Hematopoietic multipotent progenitor cell treated with erythropoietin and hydrocortisone succinate and interleukin-3 and kit ligand, for 17 days (in vitro differentiated cells): ENCODE data around the gene MAP7.
"Not testable (repeated sequence)": the region's sequence is repeated elsewhere in the genome, so short reads cannot be mapped to it uniquely, and the experiment has no call there.

Experiments
- DNase-seq: peaks from one replicate; pipeline ENCODE4 v3.0.0-alpha.2; 2015; ENCODE audit warnings: low spot score

The MAP7 gene

DNA sequence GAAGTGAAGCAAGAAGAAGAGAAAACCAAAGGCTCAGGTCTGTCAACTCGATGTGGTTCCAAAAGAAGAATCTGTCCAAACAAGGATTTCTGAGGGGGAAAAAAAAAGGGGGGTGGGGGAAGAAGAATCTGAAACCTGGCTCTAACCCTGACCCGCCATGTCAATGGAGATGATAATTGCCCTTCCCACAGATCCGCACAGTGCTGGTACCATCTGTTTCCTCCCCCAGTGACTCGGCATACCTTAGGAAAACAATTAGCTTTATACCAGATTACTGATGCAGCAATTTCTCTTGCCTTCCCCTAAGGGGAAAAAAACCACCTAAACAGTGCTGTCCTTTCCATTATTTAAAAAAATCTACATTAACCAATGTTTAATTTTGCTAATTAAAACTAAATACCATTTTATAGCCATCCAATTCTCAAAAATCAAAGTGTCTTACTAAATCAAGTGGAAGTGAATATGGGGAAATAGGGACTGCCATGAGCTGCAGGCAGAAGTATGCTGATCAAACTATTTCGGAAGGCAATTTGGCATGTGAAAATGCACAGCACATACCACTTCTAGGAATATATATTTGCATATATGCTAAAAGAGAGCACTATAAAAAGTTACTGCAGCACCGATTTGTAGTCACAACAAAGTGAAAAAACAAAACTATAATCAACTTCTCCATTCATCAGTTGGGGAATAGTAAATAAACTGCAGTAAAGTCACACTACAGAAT, 46.8 kb downstream of the MAP7 start:
- no peak for DNase-seq

DNA sequence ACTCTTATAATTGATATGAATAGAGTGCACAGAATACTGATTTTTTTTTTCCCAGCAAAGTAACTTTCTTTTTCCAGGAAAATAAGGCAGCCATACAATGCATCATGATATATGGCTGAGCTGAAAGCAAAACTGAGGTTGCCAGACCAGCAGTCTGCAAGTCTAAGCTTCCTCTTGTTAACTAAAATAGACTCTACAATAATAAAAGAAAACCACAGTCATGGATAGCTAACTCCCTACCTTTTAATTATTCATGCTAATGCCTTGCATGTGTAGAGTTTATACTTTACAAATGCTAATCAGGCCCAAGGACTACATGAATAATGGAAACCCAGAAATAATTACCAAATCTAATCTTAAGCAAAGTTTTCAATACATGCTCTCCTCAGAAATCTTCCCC, 47.4 kb downstream of the MAP7 start:
- no peak for DNase-seq

DNA sequence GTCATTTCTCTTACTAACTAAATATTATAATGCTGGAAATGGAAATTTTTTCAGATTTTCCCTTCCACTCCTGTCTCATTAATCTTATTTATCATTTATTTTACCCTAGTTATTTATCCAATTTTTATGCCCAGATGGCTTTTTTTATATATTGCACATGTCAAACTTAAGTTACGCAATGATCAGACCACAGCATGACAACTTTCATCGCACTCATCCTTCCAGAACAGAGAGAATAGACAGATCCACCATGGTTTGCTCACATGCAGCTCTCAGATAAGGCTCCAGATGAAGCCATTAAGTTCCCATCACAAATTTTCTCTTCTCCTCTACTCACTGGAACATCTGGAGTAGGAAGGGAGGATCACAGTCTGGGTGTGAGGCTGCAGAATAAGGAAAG, 48.7 kb downstream of the MAP7 start:
- no peak for DNase-seq

DNA sequence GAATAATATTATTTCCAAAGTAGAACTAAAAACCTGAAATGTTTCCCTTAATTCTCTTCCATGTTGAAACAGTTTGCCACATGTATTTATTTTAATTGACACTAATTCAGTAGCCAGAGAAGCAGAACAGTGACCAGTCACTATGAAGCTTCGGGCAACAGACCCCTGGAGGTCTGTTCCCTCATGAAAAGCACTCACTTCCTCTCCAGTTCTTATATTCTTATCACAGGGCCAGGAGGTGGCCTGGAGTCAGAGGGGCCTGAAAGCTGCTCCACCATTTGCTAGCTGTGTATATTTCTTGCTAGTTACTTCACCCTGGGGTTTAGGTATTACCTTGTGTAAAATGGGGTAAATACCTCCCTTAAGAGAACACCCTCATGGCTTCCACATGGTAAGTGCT, 49.1 kb downstream of the MAP7 start:
- no peak for DNase-seq

GRCh38 chr6:136500414-136500813, 49.8 kb downstream of the MAP7 start:
- no peak for DNase-seq

GRCh38 chr6:136499370-136499769, 50.9 kb downstream of the MAP7 start:
- DNase-seq, result no peak

GRCh38 chr6:136496449-136496848, 53.8 kb downstream of the MAP7 start:
- DNase-seq, result not testable (repeated sequence)

GRCh38 chr6:136494710-136495109, 55.5 kb downstream of the MAP7 start:
- no peak for DNase-seq

GRCh38 chr6:136494059-136494458, 56.2 kb downstream of the MAP7 start:
- no peak for DNase-seq

DNA sequence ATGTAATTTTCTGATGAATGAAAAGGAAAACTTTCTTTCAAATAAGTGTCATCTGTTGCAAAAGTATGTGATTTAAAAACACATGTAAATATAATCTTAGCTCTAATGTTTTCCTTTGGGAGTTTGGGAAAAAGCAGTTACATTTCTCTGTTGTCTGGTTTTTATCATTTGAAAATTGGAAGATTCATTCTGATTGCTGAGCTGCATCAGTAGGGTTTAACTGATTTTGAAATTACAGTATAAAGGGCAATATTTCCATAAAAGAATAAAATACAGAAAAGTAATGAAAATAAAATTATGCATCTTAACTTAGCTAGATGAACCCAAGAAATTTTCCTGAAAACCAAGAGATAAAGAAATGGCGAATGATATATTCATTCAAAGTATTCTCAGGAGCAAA, 57.8 kb downstream of the MAP7 start:
- no peak for DNase-seq

DNA sequence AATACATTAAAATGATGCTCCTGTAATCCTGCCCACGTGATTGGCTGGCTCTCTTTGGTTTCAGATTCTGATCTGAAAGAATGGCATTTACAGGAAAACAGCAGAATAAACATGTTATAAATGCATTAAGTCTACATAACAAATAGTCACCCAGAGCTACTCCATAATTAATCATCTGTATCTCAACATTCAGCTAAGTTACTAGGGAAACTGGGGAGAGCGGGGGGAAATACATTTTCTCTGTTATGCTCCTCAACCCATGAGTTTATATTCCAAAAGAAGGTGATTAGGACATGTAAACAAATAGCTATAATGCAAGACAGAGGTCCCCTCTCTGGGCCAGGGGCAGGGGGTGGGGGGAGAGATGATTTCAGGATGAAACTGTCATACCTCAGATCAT, 58.5 kb downstream of the MAP7 start:
- no peak for DNase-seq

DNA sequence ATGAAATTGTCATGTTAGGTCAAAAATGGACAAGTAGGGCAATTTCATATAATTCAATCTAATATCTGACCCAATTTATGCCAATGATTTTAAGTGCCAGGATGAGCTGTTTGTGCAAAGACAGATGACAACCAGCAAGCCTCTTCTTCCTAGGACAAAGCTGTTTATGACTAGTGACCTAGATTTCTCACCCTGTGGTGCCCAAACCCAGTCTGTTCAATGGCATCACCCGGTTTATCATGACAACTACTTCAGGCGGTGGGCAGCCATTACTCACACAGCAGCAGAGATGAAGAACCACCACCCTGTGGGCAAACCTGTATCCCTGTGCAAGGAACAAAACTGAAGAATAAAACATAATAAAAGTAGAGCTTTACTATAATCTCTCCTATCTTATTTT, 59.0 kb downstream of the MAP7 start:
- no peak for DNase-seq

DNA sequence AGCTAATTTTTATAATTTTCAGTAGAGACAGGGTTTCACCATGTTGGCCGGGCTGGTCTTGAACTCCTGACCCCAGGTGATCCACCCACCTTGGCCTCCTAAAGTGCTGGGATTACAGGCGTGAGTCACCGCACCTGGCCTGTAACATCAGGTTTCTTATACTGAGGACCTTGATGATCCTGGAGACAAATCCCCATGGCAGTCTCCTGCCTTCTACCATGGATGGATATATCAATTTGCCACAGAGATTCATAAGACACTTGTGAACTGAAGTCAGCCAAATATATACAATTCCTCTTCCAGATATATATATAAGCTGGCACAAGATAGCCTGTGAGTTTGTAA, 60.6 kb downstream of the MAP7 start:
- not testable (repeated sequence) for DNase-seq

DNA sequence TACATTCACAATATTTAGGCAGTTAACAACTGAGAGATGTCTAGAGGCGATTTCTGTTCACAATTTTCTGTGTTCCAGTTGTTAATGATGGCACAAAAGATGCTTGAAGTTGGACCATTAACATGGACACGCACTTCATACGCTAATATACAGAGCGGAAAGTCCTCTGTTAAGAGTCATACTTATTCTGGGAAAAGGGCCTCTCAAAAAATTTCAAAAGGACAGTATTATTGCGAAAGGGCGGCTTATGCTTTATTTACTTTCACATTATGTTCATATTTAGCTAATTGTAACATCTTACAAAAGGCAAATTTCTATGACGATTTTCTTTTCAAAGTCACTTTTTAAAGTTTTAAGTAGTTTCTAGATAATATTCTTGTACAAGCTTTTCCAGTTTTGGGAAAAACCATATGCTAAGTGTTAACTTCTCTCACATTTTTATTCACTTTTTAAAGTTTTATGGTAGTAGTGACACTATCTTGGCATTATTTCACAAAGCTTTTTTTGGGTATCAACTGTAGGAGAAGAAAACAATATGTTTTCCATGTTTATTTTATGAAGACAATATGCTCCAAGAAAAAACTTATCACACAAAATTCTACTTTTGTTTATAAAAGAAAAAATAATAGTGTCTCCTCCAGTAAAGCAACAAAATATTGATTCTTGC, 62.3 kb downstream of the MAP7 start:
- DNase-seq, result no peak

GRCh38 chr6:136486357-136486756, 63.9 kb downstream of the MAP7 start:
- no peak for DNase-seq

- no peak for DNase-seq
Measured at GRCh38 chr6:136483906-136484305, 66.3 kb downstream of the MAP7 start.

- DNase-seq, result not testable (repeated sequence)
Measured at GRCh38 chr6:136483005-136483404, 67.2 kb downstream of the MAP7 start.

DNA sequence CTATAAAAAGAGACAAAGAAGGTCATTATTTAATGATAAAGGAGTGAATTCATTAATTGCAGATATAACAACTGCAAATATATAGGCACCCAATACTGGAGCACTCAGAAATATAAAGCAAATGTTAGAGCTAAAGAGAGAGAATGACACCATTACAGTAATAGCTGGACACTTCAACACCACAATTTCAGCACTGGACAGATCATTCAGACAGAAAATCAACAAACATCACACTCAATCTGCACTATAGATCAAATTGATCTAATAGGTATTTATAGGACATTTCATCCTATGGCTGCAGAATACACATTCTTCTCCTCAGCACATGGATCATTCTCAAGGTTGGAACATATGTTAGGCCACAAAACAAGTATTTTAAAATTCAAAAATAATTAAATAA, 72.7 kb downstream of the MAP7 start:
- DNase-seq, result no peak

DNA sequence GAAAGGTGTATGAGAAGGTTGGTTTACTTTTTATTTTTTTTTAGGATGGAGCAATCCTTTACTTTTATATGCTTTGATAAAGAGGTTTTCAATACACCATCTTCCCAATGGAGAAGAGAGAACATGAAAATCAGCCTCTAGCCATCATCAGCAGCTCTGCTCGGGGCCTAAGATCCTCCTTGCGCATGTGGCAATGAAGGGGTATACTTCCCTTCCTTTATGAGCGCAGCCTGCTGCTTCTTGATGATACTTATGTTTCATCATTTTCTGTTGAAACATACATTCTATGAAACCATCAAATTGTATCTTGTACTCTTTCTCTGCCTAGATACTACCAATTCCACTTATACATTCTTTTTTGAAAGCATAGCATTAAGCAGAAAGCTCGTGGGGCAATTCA, 74.5 kb downstream of the MAP7 start:
- DNase-seq, result no peak

- DNase-seq, result no peak
Measured at GRCh38 chr6:136474241-136474640, 76.0 kb downstream of the MAP7 start.

GRCh38 chr6:136471922-136472321, 78.3 kb downstream of the MAP7 start:
- DNase-seq, result no peak

- DNase-seq, result no peak
Measured at GRCh38 chr6:136471372-136471771, 78.8 kb downstream of the MAP7 start.

GRCh38 chr6:136470044-136470443, 80.2 kb downstream of the MAP7 start:
- DNase-seq, result no peak

GRCh38 chr6:136469154-136469553, 81.1 kb downstream of the MAP7 start:
- DNase-seq, result no peak
